Activated CD4-positive, alpha-beta T cell treated with anti-CD3 and anti-CD28 coated beads for 36 hours (primary cell): Measurements from ENCODE around the gene NDUFV1. TPM values are rescaled to one million over a fixed set of nuclear protein-coding genes. Genes with fewer than 3 reads are reported as not detected.
"Not testable (repeated sequence)": the region's sequence is repeated elsewhere in the genome, so short reads cannot be mapped to it uniquely, and the experiment has no call there.

Experiments used
- ATAC-seq: fragments of 200-7000 bp; cut with Tn5 transposase; one replicate; pipeline ENCODE4 v1.10.0; 2021; ENCODE audit warnings: mild to moderate bottlenecking, moderate library complexity
- CTCF ChIA-PET: fragments of 350-600 bp; sonication (Branson Sonifier 250); formaldehyde crosslinking; loops from one replicate; lab custom pipeline; 2021; ENCODE audit warnings: antibody characterized with exemption; lab: Charles Lee
- POLR2A ChIA-PET: fragments of 350-600 bp; sonication (Branson Sonifier 250); formaldehyde crosslinking; loops from one replicate; lab custom pipeline; 2021; ENCODE audit warnings: antibody characterized with exemption, inconsistent platforms; lab: Charles Lee
- DNase-seq: peaks from one replicate; pipeline ENCODE4 v3.0.0-alpha.2; 2020
- H3K27ac Mint-ChIP-seq: one replicate; pipeline ENCODE4 v1.8.0; 2021; ENCODE audit warnings: mixed read lengths
- H3K27me3 Mint-ChIP-seq: one replicate; pipeline ENCODE4 v1.8.0; 2021; ENCODE audit warnings: mixed read lengths
- H3K36me3 Mint-ChIP-seq: one replicate; pipeline ENCODE4 v1.8.0; 2021; ENCODE audit warnings: low read depth, mixed read lengths
- H3K4me1 Mint-ChIP-seq: one replicate; pipeline ENCODE4 v1.8.0; 2021; ENCODE audit warnings: mixed read lengths
- H3K4me3 Mint-ChIP-seq: one replicate; pipeline ENCODE4 v1.8.0; 2021; ENCODE audit warnings: mild to moderate bottlenecking, moderate library complexity, mixed read lengths
- H3K9me3 Mint-ChIP-seq: one replicate; pipeline ENCODE4 v1.8.0; 2021; ENCODE audit warnings: low read depth, mixed read lengths
- intact Hi-C, 2 experiments: fragments of 100-400 bp; cut with DNase I in 1 of 2; cut with micrococcal nuclease in 1 of 2; formaldehyde crosslinking; loops; one replicate each; pipeline versions ENCODE4 v1.14.2 to v1.15.1; 2022 to 2024; cut with DNase I, micrococcal nuclease
- total RNA-seq, 2 experiments: library from RNA; stranded (reverse); gene quantifications; one replicate each; pipeline ENCODE4 v1.2.3, GENCODE V29; 2021

The NDUFV1 gene
- total RNA-seq, 2 experiments from 2014 or later, result 253 to 287 TPM

DNA sequence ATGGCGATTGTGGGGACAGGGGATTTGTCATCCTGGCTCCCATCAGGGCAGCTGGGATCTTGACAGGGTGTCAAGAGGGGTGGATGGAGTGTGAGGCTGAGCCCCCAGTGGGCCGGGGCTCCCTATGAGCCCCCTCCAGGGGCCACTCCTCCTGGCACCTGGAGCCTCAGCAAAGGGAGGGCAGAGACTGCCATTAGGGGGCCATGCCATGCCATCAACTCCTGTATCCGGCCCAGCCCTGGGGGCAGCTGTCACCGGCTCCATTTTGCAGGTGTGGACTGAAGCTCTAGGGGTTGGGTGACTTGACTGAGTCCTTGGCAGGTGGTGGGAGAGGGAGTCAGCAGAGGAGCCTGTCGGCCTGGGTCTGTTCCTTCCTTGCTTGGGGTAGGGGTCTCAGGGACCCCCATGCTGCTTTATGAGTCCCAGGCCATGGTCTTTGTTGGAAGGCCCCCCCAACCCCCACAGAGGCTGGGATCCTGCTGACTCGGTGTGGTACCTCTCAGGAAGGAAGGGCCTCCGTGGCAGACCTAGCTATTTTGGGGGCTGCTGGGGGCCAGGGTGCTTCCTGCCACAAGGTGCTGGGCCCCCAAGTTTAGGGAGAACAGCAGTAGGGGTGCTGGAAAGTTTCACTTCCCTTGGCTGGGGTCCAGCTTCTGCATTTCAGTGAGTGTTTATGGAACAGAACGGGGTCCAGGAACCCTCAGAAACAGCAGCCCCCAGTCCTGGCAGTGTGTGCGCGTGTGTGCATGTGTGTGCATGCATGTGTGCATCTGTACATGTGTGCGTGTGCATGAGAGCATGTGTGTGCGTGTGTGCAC is 42.3 kb downstream of the NDUFV1 start:
- CTCF ChIA-PET, result interaction anchor here (0.5 to 1.9 kb wide), 12 partner anchors 9 to 284 kb away, joined by 3 to 8 read pairs (median 3); partner anchors contain the start of gene NUDT8
- peaks cover 36% of the 10 kb centered on the region for H3K4me1 Mint-ChIP-seq
- no peak overlapping the region for H3K4me3 Mint-ChIP-seq
- ATAC-seq (no peak), DNase-seq (no peak)
- H3K36me3 Mint-ChIP-seq, result no peaks in the 10 kb centered on the region
- no peaks in the 10 kb centered on the region for H3K27me3 Mint-ChIP-seq
- no peak overlapping the region for H3K27ac Mint-ChIP-seq
- intact Hi-C loops, result loop anchor here in 1 of 2 experiments (5.0 kb wide), 1 partner anchor 58 kb away; no protein-coding TSS in a partner anchor
- H3K9me3 Mint-ChIP-seq, result no peaks in the 10 kb centered on the region
- POLR2A ChIA-PET, result no interaction called here

DNA sequence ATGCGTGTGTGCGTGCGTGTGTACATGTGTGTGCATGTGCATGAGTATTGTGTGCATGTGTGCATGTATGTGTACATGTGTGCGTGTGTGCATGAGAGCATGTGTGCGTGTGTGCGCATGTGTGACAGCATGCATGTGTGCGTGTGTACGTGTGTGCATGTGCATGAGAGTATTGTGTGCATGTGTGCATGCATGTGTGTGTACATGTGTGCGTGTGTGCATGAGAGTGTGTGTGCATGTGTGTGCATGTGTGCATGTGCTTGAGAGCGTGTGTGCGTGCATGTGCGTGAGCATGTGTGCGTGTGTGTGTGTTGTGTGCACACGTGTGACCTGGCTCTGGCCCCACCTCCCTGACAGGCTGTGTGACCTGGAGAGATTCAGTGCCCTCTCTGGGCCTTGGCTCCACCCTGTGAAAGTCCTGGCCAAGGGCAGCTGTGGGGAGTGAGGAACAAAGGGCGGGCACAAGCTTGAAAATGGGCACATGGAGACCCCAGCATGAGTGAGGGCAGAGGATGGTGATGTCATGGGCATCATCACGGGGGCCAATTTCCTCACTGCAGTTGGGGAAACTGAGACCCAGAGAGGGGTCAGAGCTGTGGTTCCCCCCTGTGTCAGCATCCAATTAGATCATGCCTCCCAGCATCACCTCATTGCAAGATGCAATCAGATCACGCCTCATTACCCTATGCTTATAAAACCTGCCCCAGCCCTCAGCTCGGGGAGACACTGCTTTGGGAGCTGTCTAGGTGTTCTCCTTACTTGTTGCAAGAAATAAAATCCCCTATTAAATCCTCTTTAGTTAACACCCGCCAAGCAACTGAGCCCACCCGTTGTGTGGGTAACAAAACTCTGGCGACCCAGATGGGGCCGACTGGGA is 43.1 kb downstream of the NDUFV1 start:
- Mint-ChIP-seq H3K4me3 (peak overlapping the region; percentile 77), H3K4me1 (peaks cover 36% of the 10 kb centered on the region), H3K9me3 (no peaks in the 10 kb centered on the region), H3K27me3 (no peaks in the 10 kb centered on the region), H3K36me3 (no peaks in the 10 kb centered on the region), H3K27ac (peak overlapping the region; percentile 88)
- intact Hi-C loops, result loop anchor here in 1 of 2 experiments (5.0 kb wide), 1 partner anchor 57 kb away; no protein-coding TSS in a partner anchor
- ChIA-PET CTCF (interaction anchor here (0.6 to 1.0 kb wide), 2 partner anchors 20 to 608 kb away, joined by 3 to 4 read pairs; partner anchors contain the start of gene NUDT8), POLR2A (no interaction called here)
- DNase-seq (no peak), ATAC-seq (peak; percentile 15)

DNA sequence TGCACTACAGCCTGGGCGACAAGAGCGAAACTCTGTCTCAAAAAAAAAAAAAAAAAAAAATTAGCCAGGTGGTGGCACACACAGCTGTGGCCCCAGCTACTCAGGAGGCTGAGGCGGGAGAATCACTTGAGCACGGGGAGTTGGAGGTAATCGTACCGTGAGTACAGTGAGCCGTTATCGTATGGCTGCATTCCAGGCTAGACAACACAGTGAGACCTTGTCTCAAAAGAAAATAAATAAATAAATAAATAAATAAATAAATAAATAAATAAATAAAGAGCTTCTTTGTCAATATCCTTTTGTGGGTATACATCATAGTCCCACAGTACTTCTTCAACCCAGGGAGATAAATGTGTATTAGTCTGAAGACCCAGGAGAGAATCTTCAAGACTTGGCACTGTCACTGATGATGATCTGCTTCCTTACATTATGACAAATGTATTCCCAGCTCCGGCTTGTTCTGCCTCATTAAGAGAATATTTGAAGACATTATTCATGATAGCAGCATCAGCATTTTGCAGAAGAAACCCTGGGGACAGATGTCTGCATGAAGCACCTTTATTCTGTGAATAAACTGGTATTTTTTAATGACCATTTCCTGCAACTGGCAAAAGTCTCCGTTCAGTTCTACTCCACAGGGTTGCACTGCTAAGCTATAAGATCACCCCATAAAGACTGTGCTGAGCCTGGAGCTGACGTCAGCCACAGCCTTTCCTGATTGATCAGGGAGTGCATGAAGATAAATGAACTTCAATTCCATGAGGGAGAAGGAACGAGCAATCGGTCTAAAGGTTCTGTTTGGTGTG is 45.4 kb downstream of the NDUFV1 start:
- CTCF ChIA-PET, result interaction anchor here (0.6 to 2.0 kb wide), 4 partner anchors 7 to 1106 kb away, joined by 3 to 9 read pairs (median 4); partner anchors contain the start of genes NUDT8 and ZDHHC24
- no peaks in the 10 kb centered on the region for H3K36me3 Mint-ChIP-seq
- POLR2A ChIA-PET, result interaction anchor here (0.9 to 1.5 kb wide), 2 partner anchors 13 to 19 kb away, joined by 3 to 4 read pairs; partner anchors contain the start of gene TBX10
- no peak for DNase-seq
- no peak overlapping the region for H3K4me3 Mint-ChIP-seq
- no peaks in the 10 kb centered on the region for H3K27me3 Mint-ChIP-seq
- ATAC-seq, result no peak
- peaks cover 23% of the 10 kb centered on the region for H3K4me1 Mint-ChIP-seq
- no peaks in the 10 kb centered on the region for H3K9me3 Mint-ChIP-seq
- intact Hi-C loops, result no loop called here
- H3K27ac Mint-ChIP-seq, result no peak overlapping the region

DNA sequence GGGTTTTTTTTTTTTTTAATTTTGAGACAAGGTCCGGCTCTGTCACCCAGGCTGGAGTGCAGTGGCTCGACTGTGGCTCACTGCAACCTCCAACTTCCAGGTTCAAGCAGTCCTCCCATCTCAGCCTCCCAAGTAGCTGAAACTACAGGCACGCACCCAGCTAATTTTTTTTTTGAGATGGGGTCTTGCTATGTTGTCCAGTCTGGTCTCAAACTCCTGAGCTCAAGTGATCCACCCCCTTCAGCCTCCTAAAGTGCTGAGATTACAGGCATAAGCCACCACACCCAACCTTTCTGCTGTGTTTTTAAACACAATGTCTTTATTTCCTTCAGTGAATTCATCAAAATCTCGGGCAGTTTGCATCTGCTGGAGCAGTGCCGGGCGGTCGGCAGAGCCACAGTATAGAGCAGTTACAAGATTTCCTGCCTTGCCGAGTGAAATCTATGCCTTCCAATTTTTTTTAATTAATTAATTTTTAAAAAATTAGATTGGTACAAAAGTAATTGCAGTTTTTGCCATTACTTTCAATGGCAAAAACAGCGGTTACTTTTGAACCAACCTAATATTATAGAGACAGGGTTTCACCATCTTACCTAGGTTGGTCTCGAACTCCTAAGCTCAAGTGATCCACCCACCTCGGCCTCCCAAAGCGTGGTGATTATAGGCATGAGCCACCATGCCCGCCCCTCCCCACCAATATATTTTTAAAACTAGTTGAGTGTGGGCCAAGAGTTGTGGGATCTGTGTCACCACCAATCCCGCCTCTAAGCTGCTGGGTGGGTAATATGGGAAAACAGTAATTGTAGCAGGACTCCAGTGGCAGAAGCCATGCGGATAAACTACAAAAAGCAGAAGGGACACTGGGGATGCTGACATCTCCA is 46.5 kb downstream of the NDUFV1 start:
- H3K4me3 Mint-ChIP-seq, result no peak overlapping the region
- no peaks in the 10 kb centered on the region for H3K36me3 Mint-ChIP-seq
- CTCF ChIA-PET, result interaction anchor here (1.2 kb wide), 1 partner anchor 26 kb away, joined by 5 read pairs; no protein-coding TSS in a partner anchor
- H3K4me1 Mint-ChIP-seq, result peaks cover 27% of the 10 kb centered on the region
- POLR2A ChIA-PET, result no interaction called here
- H3K27ac Mint-ChIP-seq, result no peak overlapping the region
- intact Hi-C loops, result no loop called here
- DNase-seq (no peak), ATAC-seq (no peak)
- H3K27me3 Mint-ChIP-seq, result no peaks in the 10 kb centered on the region
- no peaks in the 10 kb centered on the region for H3K9me3 Mint-ChIP-seq

DNA sequence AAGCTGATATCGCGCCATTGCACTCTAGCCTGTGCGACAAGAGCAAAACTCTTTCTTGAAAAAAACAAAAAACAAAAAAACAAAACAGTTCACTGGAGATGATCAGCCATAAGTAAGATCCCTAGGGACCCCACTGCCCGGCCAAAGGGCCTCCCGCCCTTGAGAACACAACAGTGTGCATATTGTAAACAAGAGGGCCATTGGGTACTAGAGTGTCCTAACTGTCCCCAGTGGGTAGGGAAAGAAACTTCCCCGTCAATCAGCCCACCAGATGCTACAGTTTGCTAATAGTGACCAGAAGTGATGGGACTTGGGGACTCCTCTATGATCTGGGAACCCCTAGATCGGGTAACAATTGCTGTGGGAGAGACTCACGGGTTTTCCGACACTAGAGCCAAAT is 47.5 kb downstream of the NDUFV1 start:
- intact Hi-C loops, result no loop called here
- no peaks in the 10 kb centered on the region for H3K36me3 Mint-ChIP-seq
- CTCF ChIA-PET, result interaction anchor here (0.6 to 1.2 kb wide), 2 partner anchors 27 to 66 kb away, joined by 3 to 5 read pairs; no protein-coding TSS in a partner anchor
- no peaks in the 10 kb centered on the region for H3K9me3 Mint-ChIP-seq
- H3K27ac Mint-ChIP-seq, result no peak overlapping the region
- H3K4me3 Mint-ChIP-seq, result no peak overlapping the region
- DNase-seq (no peak), ATAC-seq (no peak)
- H3K27me3 Mint-ChIP-seq, result no peaks in the 10 kb centered on the region
- peaks cover 24% of the 10 kb centered on the region for H3K4me1 Mint-ChIP-seq
- POLR2A ChIA-PET, result no interaction called here

DNA sequence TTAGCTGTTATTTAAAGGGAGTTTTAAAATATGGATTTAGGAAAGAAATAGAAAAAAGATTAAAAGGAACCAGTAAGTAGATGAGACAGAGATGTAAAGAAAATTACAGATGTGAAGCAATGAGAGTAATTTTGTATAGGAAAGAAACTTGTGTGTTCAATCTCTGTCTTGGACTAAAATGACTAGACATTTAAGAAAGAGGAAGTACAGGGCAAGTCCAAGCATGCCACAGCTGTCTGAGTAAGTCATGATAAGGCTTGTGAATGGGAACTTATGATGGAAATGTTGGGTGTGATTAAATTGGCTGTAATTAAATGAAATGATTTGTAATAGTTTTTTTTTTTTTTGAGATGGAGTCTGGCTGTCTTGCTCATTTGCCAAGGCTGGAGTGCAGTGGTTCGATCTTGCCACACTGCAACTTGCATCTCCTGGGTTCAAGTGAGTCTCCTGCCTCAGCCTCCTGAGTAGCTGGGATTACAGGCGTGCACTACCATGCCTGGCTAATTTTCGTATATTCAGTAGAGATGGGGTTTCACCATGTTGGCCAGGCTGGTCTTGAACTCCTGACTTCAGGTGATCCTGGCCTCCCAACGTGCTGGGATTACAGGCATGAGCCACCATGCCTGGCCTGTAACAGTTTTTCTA is 49.7 kb downstream of the NDUFV1 start:
- intact Hi-C loops, result no loop called here
- no peak overlapping the region for H3K27ac Mint-ChIP-seq
- ChIA-PET POLR2A (no interaction called here), CTCF (interaction anchor here (0.6 to 4.5 kb wide), 4 partner anchors 10 to 78 kb away, joined by 3 to 42 read pairs (median 7); partner anchors contain the start of gene NUDT8)
- peaks cover 3% of the 10 kb centered on the region for H3K27me3 Mint-ChIP-seq
- no peak for DNase-seq
- H3K4me3 Mint-ChIP-seq, result no peak overlapping the region
- peak; percentile 37 for ATAC-seq
- no peaks in the 10 kb centered on the region for H3K36me3 Mint-ChIP-seq
- no peaks in the 10 kb centered on the region for H3K9me3 Mint-ChIP-seq
- H3K4me1 Mint-ChIP-seq, result peaks cover 8% of the 10 kb centered on the region

DNA sequence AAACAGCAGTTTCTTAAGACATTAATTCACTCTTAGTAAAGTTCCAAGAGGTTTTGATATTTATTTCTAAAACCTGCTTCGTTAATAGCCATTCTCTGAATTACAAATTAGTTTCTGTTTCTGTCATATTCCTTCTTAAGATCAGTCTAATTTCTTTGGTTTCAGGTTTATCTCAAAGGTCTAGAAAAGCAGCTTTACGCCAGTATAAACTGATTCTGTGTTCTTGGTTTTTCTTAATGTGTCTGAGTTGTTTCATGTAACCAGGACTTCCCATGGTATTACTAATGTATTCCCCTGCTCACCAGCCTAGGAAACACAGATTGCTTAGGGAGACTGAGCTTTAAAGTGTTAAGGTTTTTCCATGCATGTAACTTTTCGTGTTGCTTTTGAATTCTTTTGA is 50.6 kb downstream of the NDUFV1 start:
- no peak overlapping the region for H3K27ac Mint-ChIP-seq
- no peaks in the 10 kb centered on the region for H3K36me3 Mint-ChIP-seq
- peaks cover 8% of the 10 kb centered on the region for H3K4me1 Mint-ChIP-seq
- ATAC-seq (peak; percentile 68), DNase-seq (no peak)
- intact Hi-C loops, result no loop called here
- CTCF ChIA-PET, result interaction anchor here (0.8 to 4.5 kb wide), 6 partner anchors 9 to 79 kb away, joined by 3 to 42 read pairs (median 6); partner anchors contain the start of gene NUDT8
- no peak overlapping the region for H3K4me3 Mint-ChIP-seq
- no peaks in the 10 kb centered on the region for H3K9me3 Mint-ChIP-seq
- H3K27me3 Mint-ChIP-seq, result peaks cover 3% of the 10 kb centered on the region
- POLR2A ChIA-PET, result interaction anchor here (0.6 kb wide), 1 partner anchor 831 kb away, joined by 3 read pairs; no protein-coding TSS in a partner anchor

DNA sequence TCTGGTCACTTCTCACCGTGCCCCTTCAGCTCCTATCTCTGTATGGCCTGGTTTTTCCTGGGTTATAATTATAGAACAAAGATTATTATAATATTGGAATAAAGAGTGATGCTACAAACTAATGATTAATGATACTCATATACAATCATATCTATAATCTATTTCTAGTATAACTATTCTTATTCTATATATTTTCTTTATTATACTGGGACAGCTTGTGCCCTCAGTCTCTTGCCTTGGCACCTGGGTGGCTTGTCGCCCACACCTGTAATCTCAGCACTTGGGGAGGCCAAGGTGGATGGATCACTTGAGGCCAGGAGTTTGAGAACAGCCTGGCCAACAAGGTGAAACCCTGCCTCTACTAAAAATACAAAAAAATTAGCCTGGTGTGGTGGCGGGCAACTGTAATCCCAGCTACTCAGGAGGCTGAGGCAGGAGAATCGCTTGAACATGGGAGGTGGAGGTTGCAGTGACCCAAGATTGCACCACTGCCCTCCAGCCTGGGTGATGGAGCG is 53.0 kb downstream of the NDUFV1 start:
- H3K36me3 Mint-ChIP-seq, ATAC-seq, POLR2A ChIA-PET, DNase-seq, H3K9me3 Mint-ChIP-seq, H3K4me1 Mint-ChIP-seq, H3K27me3 Mint-ChIP-seq, H3K27ac Mint-ChIP-seq, H3K4me3 Mint-ChIP-seq: not testable (repeated sequence)
- intact Hi-C loops, result loop anchor here (1.0 kb wide), 2 partner anchors 30 to 45 kb away; partner anchors contain the start of gene NUDT8 (in 2 of the 2)
- CTCF ChIA-PET, result interaction anchor here (0.6 to 4.5 kb wide), 8 partner anchors 8 to 52 kb away, joined by 3 to 42 read pairs (median 4); partner anchors contain the start of gene NUDT8

DNA sequence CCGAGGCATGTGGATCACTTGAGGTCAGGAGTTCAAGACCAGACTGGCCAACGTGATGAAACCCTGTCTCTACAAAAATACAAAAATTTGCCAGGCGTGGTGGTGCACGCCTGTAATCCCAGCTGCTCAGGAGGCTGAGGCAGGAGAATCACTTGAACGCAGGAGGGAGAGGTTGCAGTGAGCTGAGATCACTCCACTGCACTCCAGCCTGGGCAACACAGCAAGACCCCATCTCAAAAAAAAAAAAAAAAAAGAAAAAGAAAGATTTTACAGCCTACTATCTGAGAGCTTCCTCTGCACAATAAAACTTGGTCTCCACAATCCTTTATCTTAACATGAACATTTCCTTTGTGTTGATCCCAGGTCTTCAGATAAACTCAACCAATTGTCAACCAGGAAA is 54.0 kb downstream of the NDUFV1 start:
- ATAC-seq, H3K36me3 Mint-ChIP-seq, H3K4me1 Mint-ChIP-seq, CTCF ChIA-PET, DNase-seq, H3K9me3 Mint-ChIP-seq, intact Hi-C loops, POLR2A ChIA-PET, H3K27me3 Mint-ChIP-seq, H3K27ac Mint-ChIP-seq, H3K4me3 Mint-ChIP-seq: not testable (repeated sequence)
